ENCODE results near the gene CACNB4. TPM values are rescaled to one million over a fixed set of nuclear protein-coding genes. Genes with fewer than 3 reads are reported as not detected.

Gene CACNB4
- total RNA-seq, 1 donor from 2014 or later, result 17.3 TPM

GRCh38 chr2:151853070-151853758 lies 245.6 kb downstream of the CACNB4 start:
- no peak overlapping the region for H3K27ac ChIP-seq
- DNase-seq, result no peak
- intact Hi-C loops (cut with DNase I), result no loop called here

DNA sequence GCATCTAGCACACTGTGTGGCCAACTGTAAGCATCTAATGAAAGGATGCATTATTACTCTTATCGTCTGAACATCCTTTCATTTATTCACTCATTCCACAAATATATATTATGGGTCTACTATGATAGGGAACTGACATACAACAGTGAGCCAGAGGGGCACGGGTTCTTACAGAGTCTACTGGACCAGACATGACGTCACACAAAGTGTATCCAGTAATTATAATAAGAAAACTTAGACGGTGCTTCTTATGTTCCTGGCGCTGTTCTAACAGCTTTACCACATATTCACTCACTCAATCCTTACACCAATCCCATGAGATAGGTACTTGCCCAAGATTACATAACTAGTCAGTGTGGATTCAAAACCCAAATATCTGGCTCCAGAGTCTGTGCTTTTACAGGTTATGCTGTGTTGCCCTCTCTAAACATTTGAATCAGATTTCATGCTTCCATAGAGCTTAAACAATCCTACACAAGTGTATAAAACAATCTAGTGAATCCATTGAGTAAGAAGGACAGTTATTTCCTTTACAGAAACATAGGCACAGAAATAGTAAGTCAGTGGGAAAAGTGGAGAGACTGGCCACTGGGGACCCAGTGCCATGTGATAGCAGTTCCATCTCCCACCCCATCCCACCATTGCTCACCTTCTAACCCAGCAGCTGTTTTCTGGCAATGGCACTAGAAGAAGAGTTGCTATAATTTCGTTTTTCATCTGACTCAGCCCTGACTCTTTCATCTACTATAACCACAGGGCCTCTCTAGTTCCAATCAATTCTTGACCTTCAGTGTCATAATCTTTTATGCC lies 246.4 kb downstream of the CACNB4 start:
- no peak for DNase-seq
- intact Hi-C loops (cut with DNase I), result no loop called here
- no peaks in the 10 kb centered on the region for H3K27me3 ChIP-seq (ENCODE audit: low read depth)
- no peak overlapping the region for H3K27ac ChIP-seq
- H3K36me3 ChIP-seq, result no peaks in the 10 kb centered on the region
- H3K9me3 ChIP-seq, result no peaks in the 10 kb centered on the region
- H3K4me3 ChIP-seq, result no peak overlapping the region
- no peak for ATAC-seq
- peaks cover 10% of the 10 kb centered on the region for H3K4me1 ChIP-seq
- TF ChIP-seq, protein P1, sequence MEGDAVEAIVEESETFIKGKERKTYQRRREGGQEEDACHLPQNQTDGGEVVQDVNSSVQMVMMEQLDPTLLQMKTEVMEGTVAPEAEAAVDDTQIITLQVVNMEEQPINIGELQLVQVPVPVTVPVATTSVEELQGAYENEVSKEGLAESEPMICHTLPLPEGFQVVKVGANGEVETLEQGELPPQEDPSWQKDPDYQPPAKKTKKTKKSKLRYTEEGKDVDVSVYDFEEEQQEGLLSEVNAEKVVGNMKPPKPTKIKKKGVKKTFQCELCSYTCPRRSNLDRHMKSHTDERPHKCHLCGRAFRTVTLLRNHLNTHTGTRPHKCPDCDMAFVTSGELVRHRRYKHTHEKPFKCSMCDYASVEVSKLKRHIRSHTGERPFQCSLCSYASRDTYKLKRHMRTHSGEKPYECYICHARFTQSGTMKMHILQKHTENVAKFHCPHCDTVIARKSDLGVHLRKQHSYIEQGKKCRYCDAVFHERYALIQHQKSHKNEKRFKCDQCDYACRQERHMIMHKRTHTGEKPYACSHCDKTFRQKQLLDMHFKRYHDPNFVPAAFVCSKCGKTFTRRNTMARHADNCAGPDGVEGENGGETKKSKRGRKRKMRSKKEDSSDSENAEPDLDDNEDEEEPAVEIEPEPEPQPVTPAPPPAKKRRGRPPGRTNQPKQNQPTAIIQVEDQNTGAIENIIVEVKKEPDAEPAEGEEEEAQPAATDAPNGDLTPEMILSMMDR (IDR thresholded peaks at IDR 0.05), result no peak

More at GRCh38 chr2:151853070-151853758, 245.6 kb downstream of the CACNB4 start:
- no peak for ATAC-seq
- TF ChIP-seq, protein P1 (IDR thresholded peaks at IDR 0.05), result no peak
- Histone ChIP-seq H3K27me3 (ENCODE audit: low read depth) (no peaks in the 10 kb centered on the region), H3K4me3 (no peak overlapping the region), H3K4me1 (peaks cover 10% of the 10 kb centered on the region), H3K9me3 (no peaks in the 10 kb centered on the region), H3K36me3 (no peaks in the 10 kb centered on the region)

GRCh38 chr2:151851761-151852160 lies 247.1 kb downstream of the CACNB4 start:
- intact Hi-C loops (cut with DNase I), result no loop called here
- DNase-seq (no peak), ATAC-seq (peak; percentile 23 to 62)
- Histone ChIP-seq H3K36me3 (no peaks in the 10 kb centered on the region), H3K9me3 (no peaks in the 10 kb centered on the region), H3K4me1 (peaks cover 10% of the 10 kb centered on the region), H3K27me3 (ENCODE audit: low read depth) (no peaks in the 10 kb centered on the region), H3K4me3 (no peak overlapping the region), H3K27ac (no peak overlapping the region)
- TF ChIP-seq, protein P1 (IDR thresholded peaks at IDR 0.05), result no peak

DNA sequence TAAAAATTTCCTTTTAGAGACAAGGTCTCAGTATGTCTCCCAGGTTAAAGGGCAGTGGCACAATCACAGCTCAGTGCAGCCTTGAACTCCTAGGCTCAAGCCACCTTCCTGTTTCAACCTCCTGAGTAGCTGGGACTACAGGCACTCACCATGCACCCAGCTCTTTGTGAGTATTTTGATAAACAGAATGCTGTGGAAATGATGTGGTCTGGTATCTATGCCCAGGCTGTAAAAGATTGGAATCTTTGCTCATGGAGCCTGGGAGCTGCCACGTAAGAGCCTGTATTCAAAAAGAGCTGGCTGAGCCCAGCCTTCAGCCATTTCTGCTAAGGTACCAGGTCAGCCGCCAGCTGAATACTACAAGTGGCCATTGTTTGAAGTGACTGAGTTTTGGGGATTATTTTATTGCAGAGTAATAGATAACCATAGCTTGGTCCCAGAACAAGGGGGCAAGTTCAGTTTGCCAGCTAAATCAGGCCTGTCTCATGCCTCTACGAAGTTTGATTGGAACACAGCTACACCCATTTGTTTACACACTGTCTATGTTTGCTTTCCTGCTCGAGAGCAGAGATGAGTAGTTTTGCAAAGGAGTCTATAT lies 249.3 kb downstream of the CACNB4 start:
- intact Hi-C loops (cut with DNase I), result no loop called here
- Histone ChIP-seq H3K36me3 (no peaks in the 10 kb centered on the region), H3K27ac (peak overlapping the region; percentile 5), H3K4me3 (no peak overlapping the region), H3K27me3 (ENCODE audit: low read depth) (no peaks in the 10 kb centered on the region), H3K9me3 (no peaks in the 10 kb centered on the region), H3K4me1 (peaks cover 10% of the 10 kb centered on the region)
- DNase-seq (no peak), ATAC-seq (peak; percentile 64 to 87)
- TF ChIP-seq, protein P1 (IDR thresholded peaks at IDR 0.05), result no peak

- TF ChIP-seq, protein P1 (IDR thresholded peaks at IDR 0.05), result no peak
- ATAC-seq, result no peak
- H3K36me3 ChIP-seq, result no peaks in the 10 kb centered on the region
- no peak overlapping the region for H3K4me3 ChIP-seq
- no peak overlapping the region for H3K27ac ChIP-seq
- intact Hi-C loops (cut with DNase I), result no loop called here
- DNase-seq, result no peak
- H3K9me3 ChIP-seq, result no peaks in the 10 kb centered on the region
- H3K4me1 ChIP-seq, result no peaks in the 10 kb centered on the region
- H3K27me3 ChIP-seq (ENCODE audit: low read depth), result no peaks in the 10 kb centered on the region
Observed at GRCh38 chr2:151845884-151846283, 253.0 kb downstream of the CACNB4 start.
